Colonic mucosa (tissue), 4 donors: ENCODE measurements around the gene EPB41L5. TPM values are rescaled to one million over a fixed set of nuclear protein-coding genes. Genes with fewer than 3 reads are reported as not detected.
A peak's percentile ranks its signal among the peaks of the same experiment; 100 is the strongest.

ENCODE experiments used
- DNase-seq: peaks from one replicate; pipeline ENCODE4 v3.0.0-alpha.2; 2020
- H3K27ac ChIP-seq: fragments of 200-600 bp; one replicate; pipeline ENCODE4 v1.8.0; 2021
- H3K27me3 ChIP-seq: fragments of 200-600 bp; one replicate; pipeline ENCODE4 v1.8.0; 2021
- H3K36me3 ChIP-seq: fragments of 200-600 bp; one replicate; pipeline ENCODE4 v1.8.0; 2021
- H3K4me1 ChIP-seq: fragments of 200-600 bp; one replicate; pipeline ENCODE4 v1.8.0; 2021; ENCODE audit warnings: mild to moderate bottlenecking
- H3K4me3 ChIP-seq: fragments of 200-600 bp; one replicate; pipeline ENCODE4 v1.8.0; 2021
- H3K9ac ChIP-seq, 2 donors: one replicate each; pipeline ENCODE4 v1.7.0; 2013; ENCODE audit warnings: control low read depth in 2 of 2, low read depth in 2 of 2, low read length in 2 of 2
- H3K9me3 ChIP-seq: fragments of 200-600 bp; one replicate; pipeline ENCODE4 v1.8.0; 2021
- CTCF ChIP-seq: fragments of 200-600 bp; IDR thresholded peaks from one replicate; pipeline ENCODE4 v1.8.0; 2022; ENCODE audit warnings: antibody characterized with exemption, mild to moderate bottlenecking
- intact Hi-C: fragments of 100-400 bp; cut with DNase I; formaldehyde crosslinking; loops from one replicate; pipeline ENCODE4 v1.14.1; 2022
- total RNA-seq, 2 donors: library from RNA; stranded (reverse); fragmentation: NEBNext Ultra II Directional in 1 of 2; extraction: Animal tissue kit (Norgen Biotek cat#: 25700) in 1 of 2; gene quantifications; one replicate each; pipeline ENCODE4 v1.2.1, GENCODE V29; 2021
- donor health status: healthy.
- donor health status: DM: no; HTN: no; CAD: no.
- donor health status: DM: no; HTN: no; CAD: no.

The EPB41L5 gene
- total RNA-seq, 2 donors from 2014 or later = 21.6 to 36.0 TPM

- no peak overlapping the region for H3K9ac ChIP-seq
- intact Hi-C loops = no loop called here
Observed at GRCh38 chr2:120108049-120108448, 95.2 kb downstream of the EPB41L5 start.

GRCh38 chr2:120108749-120109148 lies 95.9 kb downstream of the EPB41L5 start:
- H3K27me3 ChIP-seq = no peaks in the 10 kb centered on the region
- H3K27ac ChIP-seq = no peak overlapping the region
- no peaks in the 10 kb centered on the region for H3K9me3 ChIP-seq
- no peaks in the 10 kb centered on the region for H3K36me3 ChIP-seq
- H3K4me3 ChIP-seq = no peak overlapping the region
- peaks cover 3% of the 10 kb centered on the region for H3K4me1 ChIP-seq
- no peak for DNase-seq
- TF ChIP-seq CTCF = no peak
- H3K9ac ChIP-seq = no peak overlapping the region
- intact Hi-C loops = no loop called here

More at GRCh38 chr2:120108049-120108448, 95.2 kb downstream of the EPB41L5 start:
- H3K9me3 ChIP-seq = no peaks in the 10 kb centered on the region
- no peak for TF ChIP-seq CTCF
- H3K27me3 ChIP-seq = no peaks in the 10 kb centered on the region
- H3K27ac ChIP-seq = no peak overlapping the region
- peak; percentile 68 for DNase-seq
- H3K4me3 ChIP-seq = no peak overlapping the region
- no peaks in the 10 kb centered on the region for H3K36me3 ChIP-seq
- H3K4me1 ChIP-seq = peaks cover 3% of the 10 kb centered on the region

GRCh38 chr2:120109186-120110061 lies 96.5 kb downstream of the EPB41L5 start:
- Histone ChIP-seq H3K9ac (no peak overlapping the region), H3K4me1 (peaks cover 3% of the 10 kb centered on the region), H3K27ac (no peak overlapping the region), H3K9me3 (no peaks in the 10 kb centered on the region), H3K36me3 (no peaks in the 10 kb centered on the region), H3K4me3 (no peak overlapping the region), H3K27me3 (no peaks in the 10 kb centered on the region)
- peak; percentile 17 for TF ChIP-seq CTCF
- DNase-seq = no peak
- intact Hi-C loops = no loop called here

GRCh38 chr2:120110062-120110362 lies 97.1 kb downstream of the EPB41L5 start:
- Histone ChIP-seq H3K9me3 (no peaks in the 10 kb centered on the region), H3K9ac (no peak overlapping the region), H3K27me3 (no peaks in the 10 kb centered on the region), H3K4me1 (peaks cover 3% of the 10 kb centered on the region), H3K27ac (no peak overlapping the region), H3K36me3 (no peaks in the 10 kb centered on the region), H3K4me3 (no peak overlapping the region)
- no peak for TF ChIP-seq CTCF
- DNase-seq = no peak
- intact Hi-C loops = no loop called here

GRCh38 chr2:120110507-120110906 lies 97.6 kb downstream of the EPB41L5 start:
- DNase-seq = no peak

More at GRCh38 chr2:120110507-120110906, 97.6 kb downstream of the EPB41L5 start:
- Histone ChIP-seq H3K4me3 (no peak overlapping the region), H3K4me1 (peaks cover 3% of the 10 kb centered on the region), H3K36me3 (no peaks in the 10 kb centered on the region), H3K27ac (no peak overlapping the region), H3K27me3 (no peaks in the 10 kb centered on the region), H3K9ac (no peak overlapping the region), H3K9me3 (no peaks in the 10 kb centered on the region)
- intact Hi-C loops = no loop called here
- TF ChIP-seq CTCF = no peak
